HepG2 (cell line): Measurements from ENCODE around the gene ZNF512B. TPM values are rescaled to one million over a fixed set of nuclear protein-coding genes. Genes with fewer than 3 reads are reported as not detected.

Experiments
- GATAD1 ChIP-seq: IDR thresholded peaks from 2 replicates; pipeline ENCODE4 v1.6.1; 2016; ENCODE audit warnings: missing genetic modification reagents, missing compliant biosample characterization
- HNRNPUL1 ChIP-seq: fragments of 200-400 bp; formaldehyde crosslinking; IDR thresholded peaks from 2 replicates; pipeline ENCODE4 v1.6.1; 2017; ENCODE audit warnings: low read depth, mild to moderate bottlenecking, low read length, moderate library complexity
- IKZF4 ChIP-seq: sonication (generic); formaldehyde crosslinking; IDR thresholded peaks from 2 replicates; pipeline ENCODE4 v1.5.1; 2020; ENCODE audit warnings: borderline replicate concordance, mild to moderate bottlenecking, low read depth, missing genetic modification reagents; ENCODE audit errors: not compliant biosample characterization
- KLF11 ChIP-seq: IDR thresholded peaks from 2 replicates; pipeline ENCODE4 v1.6.1; 2016; ENCODE audit warnings: missing compliant biosample characterization
- MAFK ChIP-seq, 2 experiments: IDR thresholded peaks in 1 of 2; conservative IDR thresholded peaks in 1 of 2; 2 replicates each; pipeline ENCODE4 v1.6.1; 2011; ENCODE audit warnings: improper control_type of control experiment in 2 of 2, low read length in 2 of 2
- NFATC3 ChIP-seq: sonication (generic); formaldehyde crosslinking; IDR thresholded peaks from 2 replicates; pipeline ENCODE4 v1.5.1; 2020; ENCODE audit warnings: mild to moderate bottlenecking, missing genetic modification reagents
- TBP ChIP-seq: sonication (generic); formaldehyde crosslinking; IDR thresholded peaks from 2 replicates; pipeline ENCODE4 v1.5.0; 2020; ENCODE audit warnings: missing genetic modification reagents
- ZFP36 ChIP-seq: fragments of 150-350 bp; IDR thresholded peaks from 2 replicates; pipeline ENCODE4 v1.6.1; 2018; ENCODE audit warnings: borderline replicate concordance, low read length, low read depth; ENCODE audit not compliant: partially characterized antibody
- ZNF10 ChIP-seq: sonication (generic); formaldehyde crosslinking; IDR thresholded peaks from 2 replicates; pipeline ENCODE4 v1.4.0; 2020; ENCODE audit warnings: mild to moderate bottlenecking, low read depth, missing genetic modification reagents, borderline replicate concordance
- ZNF292 ChIP-seq: sonication (generic); formaldehyde crosslinking; IDR thresholded peaks from 2 replicates; pipeline ENCODE4 v1.8.1; 2022; ENCODE audit warnings: mild to moderate bottlenecking, low read depth, missing genetic modification reagents, borderline replicate concordance
- ZNF33A ChIP-seq: sonication (generic); formaldehyde crosslinking; IDR thresholded peaks from 2 replicates; pipeline ENCODE4 v1.5.1; 2020; ENCODE audit warnings: missing genetic modification reagents, mild to moderate bottlenecking, moderate library complexity, borderline replicate concordance
- polyA plus RNA-seq, 8 experiments: library from polyadenylated mRNA; depleted of rRNA in 3 of 8; stranded (reverse) in 7 of 8; unstranded in 1 of 8; fragments of >200 nt; fragmentation: Illumina TruSeq in 4 of 8; extraction: Trizol in 4 of 8; gene quantifications; 2 replicates each; pipeline versions ENCODE4 v1.2.1 to v1.2.3, GENCODE V29; 2011 to 2016; ENCODE audit warnings: low read depth in 4 of 8, missing spikeins in 1 of 8, mixed read lengths in 1 of 8; ENCODE audit not compliant: insufficient read depth in 1 of 8
- total RNA-seq, 5 experiments: library from RNA; depleted of rRNA; stranded (reverse); fragments of >200 nt; fragmentation: Illumina TruSeq; extraction: Trizol; gene quantifications; 2 replicates each; pipeline ENCODE4 v1.2.3, GENCODE V29; 2016; ENCODE audit warnings: low read depth in 1 of 5
- TF ChIP-seq, protein P1 (sequence below): sonication (generic); formaldehyde crosslinking; IDR thresholded peaks from 2 replicates; pipeline ENCODE4 v1.4.0; 2020; ENCODE audit warnings: missing genetic modification reagents
- TF ChIP-seq, protein P2 (sequence below): sonication (generic); formaldehyde crosslinking; IDR thresholded peaks from 2 replicates; pipeline ENCODE4 v1.4.0; 2020; ENCODE audit warnings: mild to moderate bottlenecking, missing genetic modification reagents, borderline replicate concordance
- TF ChIP-seq, protein P3 (sequence below): IDR thresholded peaks from 2 replicates; pipeline ENCODE4 v1.6.1; 2016; ENCODE audit warnings: missing compliant biosample characterization, missing genetic modification reagents, borderline replicate concordance
- TF ChIP-seq, protein P4 (sequence below): sonication (generic); formaldehyde crosslinking; IDR thresholded peaks from 2 replicates; pipeline ENCODE4 v1.4.0; 2020; ENCODE audit warnings: missing genetic modification reagents
- TF ChIP-seq, protein P5 (sequence below): IDR thresholded peaks from 2 replicates; pipeline ENCODE4 v1.6.1; 2016; ENCODE audit warnings: missing biosample characterization, missing genetic modification reagents, low read depth

The ZNF512B gene
- total and polyA plus RNA-seq, 2 of the 13 experiments (the other 11 are each of a cell fraction or from before 2014, with no cell fraction given) = 11.5 to 30.6 TPM

DNA sequence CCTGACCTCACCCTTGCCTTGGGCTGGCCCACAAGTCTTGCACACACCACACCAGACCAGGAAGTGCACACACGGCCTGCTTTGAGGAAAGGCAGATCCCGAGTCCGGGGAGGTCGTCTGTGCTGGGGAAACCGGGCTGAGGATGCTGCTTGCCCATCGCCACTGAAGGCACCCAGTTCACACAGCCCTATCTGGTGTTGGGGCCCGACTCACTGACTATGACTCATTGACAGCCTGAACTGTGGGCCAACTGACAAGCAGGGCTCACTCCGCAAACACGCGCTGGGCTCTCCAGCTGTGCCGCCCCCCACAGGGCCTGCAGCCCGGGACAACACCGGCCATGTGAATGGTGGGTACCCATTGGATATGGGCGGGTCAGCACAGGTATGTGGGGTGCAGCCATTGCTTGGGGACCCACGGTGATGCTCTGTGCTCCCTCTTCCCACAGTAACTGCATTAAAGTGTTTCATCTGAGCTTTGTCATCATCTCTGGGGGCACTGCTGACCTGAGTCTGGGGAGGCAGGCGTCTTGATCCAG lies 8.1 kb upstream of the ZNF512B start (continued):
- TF ChIP-seq TBP (CRISPR knock-in tag) (no peak), KLF11 (0 out of 2 replicates have a peak, but pooled peaks have one; percentile 85), ZNF10 (CRISPR knock-in tag) (no peak), HNRNPUL1 (no peak), IKZF4 (CRISPR knock-in tag) (peak; percentile 64), NFATC3 (no peak), ZNF33A (CRISPR knock-in tag) (no peak), ZFP36 (no peak), MAFK (conservative IDR thresholded peaks at IDR 0.05 in 1 of 2, IDR thresholded peaks at IDR 0.05 in 1 of 2; ENCODE audit: low read length in 2 of 2) (no peak), GATAD1 (CRISPR knock-in tag) (peak; percentile 80), ZNF292 (peak; percentile 56; the same call in 1 of the 2 replicates)
- TF ChIP-seq, protein P1, sequence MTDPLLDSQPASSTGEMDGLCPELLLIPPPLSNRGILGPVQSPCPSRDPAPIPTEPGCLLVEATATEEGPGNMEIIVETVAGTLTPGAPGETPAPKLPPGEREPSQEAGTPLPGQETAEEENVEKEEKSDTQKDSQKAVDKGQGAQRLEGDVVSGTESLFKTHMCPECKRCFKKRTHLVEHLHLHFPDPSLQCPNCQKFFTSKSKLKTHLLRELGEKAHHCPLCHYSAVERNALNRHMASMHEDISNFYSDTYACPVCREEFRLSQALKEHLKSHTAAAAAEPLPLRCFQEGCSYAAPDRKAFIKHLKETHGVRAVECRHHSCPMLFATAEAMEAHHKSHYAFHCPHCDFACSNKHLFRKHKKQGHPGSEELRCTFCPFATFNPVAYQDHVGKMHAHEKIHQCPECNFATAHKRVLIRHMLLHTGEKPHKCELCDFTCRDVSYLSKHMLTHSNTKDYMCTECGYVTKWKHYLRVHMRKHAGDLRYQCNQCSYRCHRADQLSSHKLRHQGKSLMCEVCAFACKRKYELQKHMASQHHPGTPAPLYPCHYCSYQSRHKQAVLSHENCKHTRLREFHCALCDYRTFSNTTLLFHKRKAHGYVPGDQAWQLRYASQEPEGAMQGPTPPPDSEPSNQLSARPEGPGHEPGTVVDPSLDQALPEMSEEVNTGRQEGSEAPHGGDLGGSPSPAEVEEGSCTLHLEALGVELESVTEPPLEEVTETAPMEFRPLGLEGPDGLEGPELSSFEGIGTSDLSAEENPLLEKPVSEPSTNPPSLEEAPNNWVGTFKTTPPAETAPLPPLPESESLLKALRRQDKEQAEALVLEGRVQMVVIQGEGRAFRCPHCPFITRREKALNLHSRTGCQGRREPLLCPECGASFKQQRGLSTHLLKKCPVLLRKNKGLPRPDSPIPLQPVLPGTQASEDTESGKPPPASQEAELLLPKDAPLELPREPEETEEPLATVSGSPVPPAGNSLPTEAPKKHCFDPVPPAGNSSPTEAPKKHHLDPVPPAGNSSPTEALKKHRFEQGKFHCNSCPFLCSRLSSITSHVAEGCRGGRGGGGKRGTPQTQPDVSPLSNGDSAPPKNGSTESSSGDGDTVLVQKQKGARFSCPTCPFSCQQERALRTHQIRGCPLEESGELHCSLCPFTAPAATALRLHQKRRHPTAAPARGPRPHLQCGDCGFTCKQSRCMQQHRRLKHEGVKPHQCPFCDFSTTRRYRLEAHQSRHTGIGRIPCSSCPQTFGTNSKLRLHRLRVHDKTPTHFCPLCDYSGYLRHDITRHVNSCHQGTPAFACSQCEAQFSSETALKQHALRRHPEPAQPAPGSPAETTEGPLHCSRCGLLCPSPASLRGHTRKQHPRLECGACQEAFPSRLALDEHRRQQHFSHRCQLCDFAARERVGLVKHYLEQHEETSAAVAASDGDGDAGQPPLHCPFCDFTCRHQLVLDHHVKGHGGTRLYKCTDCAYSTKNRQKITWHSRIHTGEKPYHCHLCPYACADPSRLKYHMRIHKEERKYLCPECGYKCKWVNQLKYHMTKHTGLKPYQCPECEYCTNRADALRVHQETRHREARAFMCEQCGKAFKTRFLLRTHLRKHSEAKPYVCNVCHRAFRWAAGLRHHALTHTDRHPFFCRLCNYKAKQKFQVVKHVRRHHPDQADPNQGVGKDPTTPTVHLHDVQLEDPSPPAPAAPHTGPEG (CRISPR knock-in tag) = peak; percentile 28; the same call in 1 of the 2 replicates
- TF ChIP-seq, protein P2, sequence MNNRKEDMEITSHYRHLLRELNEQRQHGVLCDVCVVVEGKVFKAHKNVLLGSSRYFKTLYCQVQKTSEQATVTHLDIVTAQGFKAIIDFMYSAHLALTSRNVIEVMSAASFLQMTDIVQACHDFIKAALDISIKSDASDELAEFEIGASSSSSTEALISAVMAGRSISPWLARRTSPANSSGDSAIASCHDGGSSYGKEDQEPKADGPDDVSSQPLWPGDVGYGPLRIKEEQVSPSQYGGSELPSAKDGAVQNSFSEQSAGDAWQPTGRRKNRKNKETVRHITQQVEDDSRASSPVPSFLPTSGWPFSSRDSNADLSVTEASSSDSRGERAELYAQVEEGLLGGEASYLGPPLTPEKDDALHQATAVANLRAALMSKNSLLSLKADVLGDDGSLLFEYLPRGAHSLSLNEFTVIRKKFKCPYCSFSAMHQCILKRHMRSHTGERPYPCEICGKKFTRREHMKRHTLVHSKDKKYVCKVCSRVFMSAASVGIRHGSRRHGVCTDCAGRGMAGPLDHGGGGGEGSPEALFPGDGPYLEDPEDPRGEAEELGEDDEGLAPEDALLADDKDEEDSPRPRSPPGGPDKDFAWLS (CRISPR knock-in tag) = no peak
- TF ChIP-seq, protein P3, sequence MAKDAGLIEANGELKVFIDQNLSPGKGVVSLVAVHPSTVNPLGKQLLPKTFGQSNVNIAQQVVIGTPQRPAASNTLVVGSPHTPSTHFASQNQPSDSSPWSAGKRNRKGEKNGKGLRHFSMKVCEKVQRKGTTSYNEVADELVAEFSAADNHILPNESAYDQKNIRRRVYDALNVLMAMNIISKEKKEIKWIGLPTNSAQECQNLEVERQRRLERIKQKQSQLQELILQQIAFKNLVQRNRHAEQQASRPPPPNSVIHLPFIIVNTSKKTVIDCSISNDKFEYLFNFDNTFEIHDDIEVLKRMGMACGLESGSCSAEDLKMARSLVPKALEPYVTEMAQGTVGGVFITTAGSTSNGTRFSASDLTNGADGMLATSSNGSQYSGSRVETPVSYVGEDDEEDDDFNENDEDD (CRISPR knock-in tag) = peak; percentile 70; the same call in 1 of the 2 replicates
- TF ChIP-seq, protein P4, sequence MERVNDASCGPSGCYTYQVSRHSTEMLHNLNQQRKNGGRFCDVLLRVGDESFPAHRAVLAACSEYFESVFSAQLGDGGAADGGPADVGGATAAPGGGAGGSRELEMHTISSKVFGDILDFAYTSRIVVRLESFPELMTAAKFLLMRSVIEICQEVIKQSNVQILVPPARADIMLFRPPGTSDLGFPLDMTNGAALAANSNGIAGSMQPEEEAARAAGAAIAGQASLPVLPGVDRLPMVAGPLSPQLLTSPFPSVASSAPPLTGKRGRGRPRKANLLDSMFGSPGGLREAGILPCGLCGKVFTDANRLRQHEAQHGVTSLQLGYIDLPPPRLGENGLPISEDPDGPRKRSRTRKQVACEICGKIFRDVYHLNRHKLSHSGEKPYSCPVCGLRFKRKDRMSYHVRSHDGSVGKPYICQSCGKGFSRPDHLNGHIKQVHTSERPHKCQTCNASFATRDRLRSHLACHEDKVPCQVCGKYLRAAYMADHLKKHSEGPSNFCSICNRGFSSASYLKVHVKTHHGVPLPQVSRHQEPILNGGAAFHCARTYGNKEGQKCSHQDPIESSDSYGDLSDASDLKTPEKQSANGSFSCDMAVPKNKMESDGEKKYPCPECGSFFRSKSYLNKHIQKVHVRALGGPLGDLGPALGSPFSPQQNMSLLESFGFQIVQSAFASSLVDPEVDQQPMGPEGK (CRISPR knock-in tag) = peak; percentile 89
- TF ChIP-seq, protein P5, sequence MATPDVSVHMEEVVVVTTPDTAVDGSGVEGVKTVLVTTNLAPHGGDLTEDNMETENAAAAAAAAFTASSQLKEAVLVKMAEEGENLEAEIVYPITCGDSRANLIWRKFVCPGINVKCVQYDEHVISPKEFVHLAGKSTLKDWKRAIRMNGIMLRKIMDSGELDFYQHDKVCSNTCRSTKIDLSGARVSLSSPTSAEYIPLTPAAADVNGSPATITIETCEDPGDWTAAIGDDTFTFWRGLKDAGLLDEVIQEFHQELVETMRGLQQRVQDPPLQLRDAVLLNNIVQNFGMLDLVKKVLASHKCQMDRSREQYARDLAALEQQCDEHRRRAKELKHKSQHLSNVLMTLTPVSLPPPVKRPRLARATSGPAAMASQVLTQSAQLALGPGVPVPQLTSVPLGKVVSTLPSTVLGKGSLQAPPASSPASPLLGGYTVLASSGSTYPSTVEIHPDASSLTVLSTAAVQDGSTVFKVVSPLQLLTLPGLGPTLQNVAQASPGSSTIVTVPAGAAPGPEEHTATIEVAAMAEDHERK (CRISPR knock-in tag) = no peak
